Astrocyte (in vitro differentiated cells and primary cell): ENCODE results near the gene OPCML. TPM values are rescaled to one million over a fixed set of nuclear protein-coding genes. Genes with fewer than 3 reads are reported as not detected.

Experiments used
- DNase-seq: peaks from one replicate; pipeline ENCODE4 v3.0.0-alpha.2; 2010; ENCODE audit warnings: low read depth
- FAIRE-seq: peaks from 2 replicates; lab custom pipeline; 2011; peaks lifted over from hg19 to GRCh38; lab: Jason Lieb, UNC
- H2AFZ ChIP-seq: 2 replicates; pipeline ENCODE4 v1.6.0; 2012; ENCODE audit warnings: low read depth, low read length, inconsistent platforms
- H3K27ac ChIP-seq: 2 replicates; pipeline ENCODE4 v1.5.1; 2011; ENCODE audit warnings: low read depth, low read length, inconsistent platforms
- H3K27me3 ChIP-seq: 2 replicates; pipeline ENCODE4 v1.6.0; 2011; ENCODE audit warnings: low read length, inconsistent platforms; ENCODE audit not compliant: insufficient read depth
- H3K36me3 ChIP-seq: 2 replicates; pipeline ENCODE4 v1.5.1; 2011; ENCODE audit warnings: low read length, inconsistent platforms; ENCODE audit not compliant: insufficient read depth
- H3K4me1 ChIP-seq: 2 replicates; pipeline ENCODE4 v1.5.1; 2011; ENCODE audit warnings: low read length, inconsistent platforms; ENCODE audit not compliant: insufficient read depth
- H3K4me2 ChIP-seq: 2 replicates; pipeline ENCODE4 v1.6.0; 2012; ENCODE audit warnings: low read length, inconsistent platforms
- H3K4me3 ChIP-seq: 2 replicates; pipeline ENCODE4 v1.5.1; 2011; ENCODE audit warnings: low read depth, mild to moderate bottlenecking, low read length, inconsistent platforms; ENCODE audit not compliant: insufficient read depth
- H3K79me2 ChIP-seq: 2 replicates; pipeline ENCODE4 v1.6.0; 2012; ENCODE audit warnings: mild to moderate bottlenecking, low read length, inconsistent platforms; ENCODE audit not compliant: insufficient read depth
- H3K9ac ChIP-seq: 2 replicates; pipeline ENCODE4 v1.6.0; 2012; ENCODE audit warnings: mild to moderate bottlenecking, low read length, inconsistent platforms
- H3K9me3 ChIP-seq: 2 replicates; pipeline ENCODE4 v1.5.1; 2012; ENCODE audit warnings: low read depth, mild to moderate bottlenecking, low read length, inconsistent platforms; ENCODE audit not compliant: insufficient read depth
- H4K20me1 ChIP-seq: 2 replicates; pipeline ENCODE4 v1.6.0; 2012; ENCODE audit warnings: low read length, inconsistent platforms; ENCODE audit not compliant: insufficient read depth
- H3K27ac Mint-ChIP-seq: one replicate; pipeline ENCODE4 v1.8.0; 2021; ENCODE audit warnings: mild to moderate bottlenecking, mixed read lengths; ENCODE audit not compliant: unreplicated experiment
- H3K27me3 Mint-ChIP-seq: one replicate; pipeline ENCODE4 v1.8.0; 2021; ENCODE audit warnings: low read depth, mixed read lengths; ENCODE audit not compliant: unreplicated experiment
- H3K36me3 Mint-ChIP-seq: one replicate; pipeline ENCODE4 v1.8.0; 2021; ENCODE audit warnings: low read depth, mixed read lengths; ENCODE audit not compliant: unreplicated experiment
- H3K4me1 Mint-ChIP-seq: one replicate; pipeline ENCODE4 v1.8.0; 2021; ENCODE audit warnings: low read depth, mixed read lengths; ENCODE audit not compliant: unreplicated experiment
- H3K4me3 Mint-ChIP-seq: one replicate; pipeline ENCODE4 v1.8.0; 2021; ENCODE audit warnings: mild to moderate bottlenecking, moderate library complexity, mixed read lengths; ENCODE audit not compliant: unreplicated experiment
- H3K9me3 Mint-ChIP-seq: one replicate; pipeline ENCODE4 v1.8.0; 2021; ENCODE audit warnings: mild to moderate bottlenecking, mixed read lengths; ENCODE audit not compliant: unreplicated experiment
- EZH2 ChIP-seq: IDR thresholded peaks from 2 replicates; pipeline ENCODE4 v1.6.1; 2012; ENCODE audit warnings: mild to moderate bottlenecking, low read length, inconsistent platforms; ENCODE audit not compliant: insufficient read depth
- total RNA-seq: library from RNA; stranded (reverse); gene quantifications from 2 replicates; pipeline ENCODE4 v1.2.1, GENCODE V29; 2021
- TF ChIP-seq, protein P1 (sequence below): IDR thresholded peaks from 2 replicates; pipeline ENCODE4 v1.5.1; 2011; ENCODE audit warnings: low read depth, mild to moderate bottlenecking, inconsistent platforms, low read length, moderate library complexity; ENCODE audit not compliant: insufficient read depth

The OPCML gene
- total RNA-seq, 1 donor from 2014 or later, result 7.9 TPM

DNA sequence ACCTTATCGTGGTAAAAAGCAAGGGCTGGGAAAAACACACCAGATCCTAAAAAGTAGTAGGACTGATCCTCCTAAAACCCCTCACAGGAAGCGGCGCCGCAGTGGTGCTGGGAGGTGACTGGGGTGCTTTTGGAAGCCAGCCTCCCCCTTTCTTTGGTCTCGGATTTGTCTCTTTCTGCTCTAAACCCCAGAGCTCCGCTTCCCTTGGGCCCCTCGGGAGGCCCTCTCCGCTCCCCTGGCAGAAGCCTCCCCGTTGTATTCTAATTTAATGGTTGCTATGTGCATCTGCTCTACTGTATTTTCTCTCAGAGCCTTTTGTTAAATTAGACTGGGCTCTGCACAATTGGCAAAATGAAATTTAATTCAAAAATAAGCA is 587.7 kb downstream of the OPCML start:
- H3K4me1 Mint-ChIP-seq, result peaks cover 11% of the 10 kb centered on the region
- H3K9me3 Mint-ChIP-seq, result no peaks in the 10 kb centered on the region
- H3K4me1 ChIP-seq, result peaks cover 6% of the 10 kb centered on the region
- H3K27ac ChIP-seq, result no peak overlapping the region
- peaks cover 32% of the 10 kb centered on the region for H3K27me3 Mint-ChIP-seq
- H3K4me3 ChIP-seq, result no peak overlapping the region
- DNase-seq (no peak), FAIRE-seq (no peak)
- no peaks in the 10 kb centered on the region for H3K36me3 ChIP-seq
- peak overlapping the region; percentile 83 for H3K4me3 Mint-ChIP-seq
- peak overlapping the region; percentile 97 for H3K4me2 ChIP-seq
- H4K20me1 ChIP-seq, result no peaks in the 10 kb centered on the region
- no peaks in the 10 kb centered on the region for H3K36me3 Mint-ChIP-seq
- H3K27me3 ChIP-seq, result no peaks in the 10 kb centered on the region
- H3K27ac Mint-ChIP-seq, result no peak overlapping the region
- no peak overlapping the region for H3K9ac ChIP-seq
- TF ChIP-seq EZH2, result no peak
- TF ChIP-seq, protein P1, sequence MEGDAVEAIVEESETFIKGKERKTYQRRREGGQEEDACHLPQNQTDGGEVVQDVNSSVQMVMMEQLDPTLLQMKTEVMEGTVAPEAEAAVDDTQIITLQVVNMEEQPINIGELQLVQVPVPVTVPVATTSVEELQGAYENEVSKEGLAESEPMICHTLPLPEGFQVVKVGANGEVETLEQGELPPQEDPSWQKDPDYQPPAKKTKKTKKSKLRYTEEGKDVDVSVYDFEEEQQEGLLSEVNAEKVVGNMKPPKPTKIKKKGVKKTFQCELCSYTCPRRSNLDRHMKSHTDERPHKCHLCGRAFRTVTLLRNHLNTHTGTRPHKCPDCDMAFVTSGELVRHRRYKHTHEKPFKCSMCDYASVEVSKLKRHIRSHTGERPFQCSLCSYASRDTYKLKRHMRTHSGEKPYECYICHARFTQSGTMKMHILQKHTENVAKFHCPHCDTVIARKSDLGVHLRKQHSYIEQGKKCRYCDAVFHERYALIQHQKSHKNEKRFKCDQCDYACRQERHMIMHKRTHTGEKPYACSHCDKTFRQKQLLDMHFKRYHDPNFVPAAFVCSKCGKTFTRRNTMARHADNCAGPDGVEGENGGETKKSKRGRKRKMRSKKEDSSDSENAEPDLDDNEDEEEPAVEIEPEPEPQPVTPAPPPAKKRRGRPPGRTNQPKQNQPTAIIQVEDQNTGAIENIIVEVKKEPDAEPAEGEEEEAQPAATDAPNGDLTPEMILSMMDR, result no peak
- no peaks in the 10 kb centered on the region for H3K79me2 ChIP-seq
- H3K9me3 ChIP-seq, result no peaks in the 10 kb centered on the region
- H2AFZ ChIP-seq, result peak overlapping the region; percentile 58

DNA sequence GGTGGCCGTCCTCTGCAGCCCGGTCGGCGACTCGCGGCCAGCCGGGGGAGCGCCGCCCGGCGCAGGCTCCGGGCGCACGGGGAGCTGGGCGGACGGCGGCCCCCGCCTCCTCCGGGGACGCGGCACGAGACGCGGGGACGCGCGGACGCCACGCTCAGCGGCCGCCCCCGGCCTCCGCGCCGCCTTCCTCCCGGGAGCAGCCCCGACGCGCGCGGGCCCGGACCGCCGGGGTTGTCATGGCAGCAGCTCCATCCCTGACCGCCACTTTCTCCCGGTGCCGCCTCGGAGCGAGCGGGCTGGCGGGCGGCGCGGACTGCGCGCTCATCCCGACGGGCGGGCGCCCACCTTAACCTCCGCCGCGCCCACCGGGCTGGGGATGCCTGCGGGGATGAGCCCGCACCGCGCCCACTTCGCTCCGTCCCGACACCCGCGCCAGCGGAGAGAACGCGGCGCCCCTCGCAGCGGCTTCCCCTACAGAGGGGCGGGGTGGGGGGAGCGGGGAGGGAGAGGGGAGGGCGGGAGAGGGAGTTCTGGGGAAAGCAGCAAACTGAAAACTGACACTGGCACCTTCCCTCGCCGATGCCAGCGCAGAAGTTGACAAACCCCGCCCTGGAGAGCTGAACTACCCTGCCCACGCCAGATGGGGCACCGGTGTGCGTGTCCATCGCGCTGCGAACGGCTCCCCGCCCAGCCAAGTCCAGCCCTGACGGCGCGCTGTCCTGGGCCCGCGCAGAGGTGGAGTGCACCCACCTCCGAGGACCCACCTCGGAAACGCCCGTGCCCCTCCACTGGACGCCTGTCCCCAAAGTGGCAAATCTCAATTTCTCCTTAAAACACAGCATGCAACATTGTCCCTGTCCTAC is 588.4 kb downstream of the OPCML start:
- no peak overlapping the region for H3K27ac ChIP-seq
- H3K4me3 ChIP-seq, result peak overlapping the region; percentile 67
- Mint-ChIP-seq H3K27ac (no peak overlapping the region), H3K9me3 (no peaks in the 10 kb centered on the region), H3K27me3 (peaks cover 26% of the 10 kb centered on the region), H3K4me3 (peak overlapping the region; percentile 87), H3K4me1 (peaks cover 11% of the 10 kb centered on the region), H3K36me3 (no peaks in the 10 kb centered on the region)
- H3K27me3 ChIP-seq, result no peaks in the 10 kb centered on the region
- H3K9ac ChIP-seq, result peak overlapping the region; percentile 71
- DNase-seq, result no peak
- H3K4me1 ChIP-seq, result peaks cover 6% of the 10 kb centered on the region
- no peaks in the 10 kb centered on the region for H4K20me1 ChIP-seq
- H3K4me2 ChIP-seq, result peak overlapping the region; percentile 97
- H3K36me3 ChIP-seq, result no peaks in the 10 kb centered on the region
- TF ChIP-seq, protein P1, result no peak
- no peak for TF ChIP-seq EZH2
- H3K9me3 ChIP-seq, result no peaks in the 10 kb centered on the region
- no peak for FAIRE-seq
- H3K79me2 ChIP-seq, result no peaks in the 10 kb centered on the region
- H2AFZ ChIP-seq, result peak overlapping the region; percentile 85

DNA sequence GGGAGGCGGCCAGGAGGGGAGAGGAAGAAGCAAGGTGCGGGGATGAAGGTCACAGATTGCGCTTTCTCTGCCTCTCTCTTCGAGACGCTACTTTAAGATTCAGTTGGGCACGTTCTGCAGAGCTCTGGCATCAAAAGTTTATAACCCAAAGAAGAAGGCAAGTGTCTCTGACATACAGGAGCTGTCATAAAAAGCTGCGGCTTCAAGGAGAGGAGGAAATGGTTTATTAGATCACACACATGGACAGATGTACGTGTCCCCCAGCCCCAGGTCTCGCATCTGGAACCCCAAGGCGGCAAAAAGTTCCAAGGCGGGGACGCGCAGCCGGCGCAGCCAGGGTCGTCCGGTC is 589.0 kb downstream of the OPCML start:
- H3K36me3 Mint-ChIP-seq, result no peaks in the 10 kb centered on the region

More for the DNA sequence above, 589.0 kb downstream of the OPCML start:
- H3K27ac ChIP-seq, result no peak overlapping the region
- TF ChIP-seq, protein P1, result no peak
- no peak for TF ChIP-seq EZH2
- H3K4me3 Mint-ChIP-seq, result peak overlapping the region; percentile 87
- H4K20me1 ChIP-seq, result no peaks in the 10 kb centered on the region
- H3K27ac Mint-ChIP-seq, result peak overlapping the region; percentile 13
- no peaks in the 10 kb centered on the region for H3K36me3 ChIP-seq
- H3K9me3 ChIP-seq, result no peaks in the 10 kb centered on the region
- FAIRE-seq, result no peak
- no peaks in the 10 kb centered on the region for H3K9me3 Mint-ChIP-seq
- peak overlapping the region; percentile 67 for H3K4me3 ChIP-seq
- peak overlapping the region; percentile 71 for H3K9ac ChIP-seq
- peak; percentile 9 for DNase-seq
- H2AFZ ChIP-seq, result peak overlapping the region; percentile 85
- H3K27me3 Mint-ChIP-seq, result peaks cover 24% of the 10 kb centered on the region
- peak overlapping the region; percentile 97 for H3K4me2 ChIP-seq
- no peaks in the 10 kb centered on the region for H3K79me2 ChIP-seq
- peaks cover 6% of the 10 kb centered on the region for H3K4me1 ChIP-seq
- H3K4me1 Mint-ChIP-seq, result peaks cover 11% of the 10 kb centered on the region
- H3K27me3 ChIP-seq, result no peaks in the 10 kb centered on the region
